Measurements from ENCODE around the gene STK32A.

The STK32A gene

DNA sequence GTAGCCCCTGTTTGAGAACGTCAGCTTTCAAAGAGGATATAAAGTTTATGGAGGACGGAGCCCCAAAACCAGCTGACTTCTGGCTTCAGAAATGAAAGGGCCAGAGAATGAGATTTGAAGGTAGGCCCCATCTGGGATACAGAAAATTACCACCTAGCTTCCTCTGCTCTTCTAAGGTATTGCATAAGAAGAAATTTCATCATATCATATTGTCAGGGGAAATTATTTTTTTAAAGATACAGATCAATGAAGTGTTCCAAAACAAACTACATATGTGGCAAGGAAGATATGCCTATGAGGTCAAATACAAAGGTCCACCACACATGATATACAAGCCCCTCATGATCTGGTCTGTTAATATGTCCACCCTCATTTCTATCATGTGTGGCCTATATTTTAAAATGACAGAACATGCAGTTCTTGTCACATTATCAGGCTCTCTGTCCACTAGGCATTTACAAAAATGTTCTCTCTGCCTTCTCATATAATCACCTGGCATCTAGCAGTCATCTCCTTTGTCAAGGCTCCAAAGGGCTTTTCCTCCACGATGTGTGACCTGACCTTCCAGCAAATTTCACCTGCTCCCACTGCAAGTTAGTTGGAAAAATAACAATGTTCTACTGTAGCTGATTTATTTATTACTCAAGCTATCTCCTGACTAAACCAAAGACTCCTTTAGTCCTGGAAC, 192.0 kb downstream of the STK32A start:
- DNase-seq = no peak

DNA sequence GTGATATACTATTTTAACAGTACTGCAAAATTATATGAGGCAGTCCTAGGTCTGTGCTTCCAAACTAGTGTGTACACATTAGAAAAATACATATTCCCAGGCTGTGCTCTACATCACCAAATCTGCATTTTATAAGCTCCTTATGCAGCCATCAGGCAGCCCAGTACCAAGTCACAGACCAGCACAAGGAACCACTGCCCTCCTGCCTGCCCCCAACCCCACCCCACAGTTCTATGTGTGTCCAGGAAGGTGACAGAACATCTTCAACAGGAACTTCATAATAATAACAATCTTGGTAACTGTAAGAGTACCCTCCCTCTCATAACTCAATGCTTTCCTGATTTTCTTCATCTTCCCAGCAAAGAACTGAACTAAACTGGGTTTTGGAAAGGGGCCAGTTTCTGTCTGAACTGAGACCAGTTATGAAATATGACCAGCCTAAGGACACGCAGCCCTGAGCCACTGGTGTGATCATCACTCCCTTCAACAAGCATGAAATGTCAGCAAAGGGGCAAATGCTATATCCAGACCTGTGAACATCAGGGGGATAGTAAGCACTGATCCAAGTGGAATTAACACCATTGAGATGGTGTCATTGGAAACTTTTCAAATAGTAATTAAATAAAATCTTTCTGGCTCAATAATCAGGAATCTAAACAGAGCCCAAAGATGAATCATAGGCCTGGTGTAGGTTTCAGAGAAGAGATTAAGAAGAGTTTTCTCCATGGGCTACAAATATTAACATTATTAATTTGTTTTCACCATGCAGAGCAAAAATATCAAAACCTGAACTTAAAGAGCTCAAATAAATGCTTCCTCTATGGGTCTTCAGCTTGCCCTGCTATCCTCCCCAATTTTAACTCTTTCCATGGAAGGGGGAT, 192.9 kb downstream of the STK32A start:
- peak; percentile 36 to 47 (median 39) for DNase-seq

DNA sequence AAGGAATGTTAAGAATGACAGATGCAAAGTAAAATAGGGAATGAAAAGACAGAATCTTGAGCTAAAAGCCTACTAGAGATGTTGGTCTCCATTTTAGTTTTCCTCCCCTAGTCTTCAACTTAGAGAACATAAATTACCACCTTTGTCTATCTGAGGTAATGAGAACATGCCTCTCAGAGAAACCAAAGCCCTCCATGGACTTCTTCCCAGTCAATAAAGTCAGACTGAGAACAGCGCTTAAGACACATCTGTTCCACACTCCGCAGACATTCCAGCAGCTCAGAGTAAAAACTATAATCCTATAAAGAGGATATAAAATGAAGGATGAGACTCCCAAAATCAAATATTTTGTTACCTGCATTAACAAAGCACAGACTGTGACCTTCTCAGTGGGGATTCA, 195.8 kb downstream of the STK32A start:
- no peak for DNase-seq

DNA sequence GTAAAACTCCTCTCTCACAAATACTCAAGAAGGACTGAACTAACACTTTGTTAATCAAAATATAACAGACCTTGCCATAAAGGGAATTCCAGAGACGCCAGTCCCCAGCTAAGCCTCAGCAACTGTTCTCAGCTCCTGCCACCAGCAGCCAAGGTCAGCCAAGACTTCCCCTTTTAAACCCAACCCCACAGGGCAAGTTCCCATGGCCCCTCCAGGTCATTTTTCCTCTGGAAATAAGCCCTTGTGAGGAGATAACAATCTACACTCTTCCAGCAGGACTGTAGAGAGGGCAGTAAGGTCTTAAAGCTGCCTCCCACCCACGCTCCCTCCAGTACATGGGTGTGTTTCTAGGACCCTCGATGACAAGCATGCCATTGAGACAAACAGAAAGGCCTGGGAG, 196.8 kb downstream of the STK32A start:
- peak; percentile 37 to 47 (median 38) for DNase-seq

DNA sequence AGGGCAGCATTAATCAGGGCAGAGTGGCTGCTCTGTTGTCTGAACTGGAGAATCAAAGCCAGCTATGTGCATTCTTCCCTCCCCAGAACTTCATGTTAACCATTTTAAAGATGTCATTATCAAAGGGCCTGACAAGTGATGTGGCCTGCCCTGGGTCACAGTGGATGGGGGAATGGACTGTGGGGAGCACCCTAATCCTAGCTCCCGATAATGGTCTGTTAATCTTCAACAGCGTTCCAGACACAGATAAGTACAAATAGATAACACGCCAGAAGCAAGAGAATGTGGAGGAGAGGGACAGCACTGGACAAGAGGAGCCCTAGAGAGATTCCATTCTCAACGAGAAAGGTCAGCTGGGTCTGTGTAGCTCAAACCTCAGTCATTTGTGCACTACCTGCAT, 197.5 kb downstream of the STK32A start:
- DNase-seq = no peak

DNA sequence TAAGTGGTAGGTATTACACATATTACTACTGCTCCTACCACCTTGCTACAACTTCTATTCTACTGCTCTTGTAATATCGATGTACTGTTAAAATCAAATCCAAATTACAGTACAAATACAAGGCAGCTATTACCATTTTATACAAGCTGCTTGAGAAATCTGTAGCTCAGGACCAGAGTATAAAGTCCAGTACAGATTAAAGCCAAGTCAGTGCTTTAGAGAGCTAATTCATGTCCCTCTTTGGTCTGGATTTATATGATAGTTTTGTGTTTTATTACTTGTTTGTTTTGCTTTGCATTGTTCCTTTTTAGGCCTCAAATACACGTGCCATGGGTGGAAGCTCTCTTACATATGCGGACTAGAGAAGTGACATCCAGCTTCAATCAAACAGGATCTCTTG, 199.2 kb downstream of the STK32A start:
- DNase-seq = no peak

DNA sequence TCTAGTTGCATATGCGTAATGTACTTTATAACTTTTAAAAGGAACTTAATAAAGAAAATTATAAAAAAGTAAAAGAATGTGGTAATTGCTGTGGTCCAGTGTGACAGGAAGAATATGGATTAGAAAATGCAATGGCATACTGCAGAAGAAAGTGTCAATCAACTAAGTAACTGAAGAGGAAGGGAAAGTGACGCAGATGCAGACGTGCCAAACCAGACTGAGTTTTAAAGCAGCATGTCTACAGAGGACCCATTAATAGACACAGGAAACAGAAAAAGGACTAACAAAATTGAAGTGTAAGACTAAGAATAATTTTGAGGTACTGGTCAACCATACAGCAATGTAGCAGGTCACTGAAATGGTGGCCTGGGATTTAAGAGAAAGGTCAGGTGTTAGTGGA, 201.8 kb downstream of the STK32A start:
- peak in 2 of 3 donors; percentile 29 to 54 for DNase-seq

DNA sequence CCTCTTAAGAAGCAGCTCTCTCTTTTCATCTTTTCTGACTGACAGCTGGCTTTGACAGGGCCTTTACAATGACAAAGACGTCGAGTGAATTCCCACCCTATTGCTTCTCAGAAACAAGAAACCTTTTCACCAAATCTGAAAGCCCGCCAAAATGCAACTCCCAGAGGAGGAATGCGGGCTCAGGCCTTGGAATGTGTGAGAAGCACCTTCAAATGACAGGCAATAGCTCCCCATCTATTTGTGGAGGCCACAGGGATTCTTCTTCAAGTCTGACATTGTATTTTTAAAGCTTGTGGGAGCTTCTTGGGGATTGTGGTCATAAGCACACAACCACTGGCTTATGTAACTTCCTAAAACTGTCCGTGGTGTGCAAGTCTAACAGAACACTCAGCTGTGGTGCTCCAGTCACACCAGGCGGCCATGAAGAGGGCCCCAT, 202.4 kb downstream of the STK32A start:
- DNase-seq = peak; percentile 54 to 72 (median 58)

Data from suppressor macrophage treated with lipopolysaccharide for 1 hour (primary cell).